Measurements from ENCODE around the gene ST8SIA6. TPM values are rescaled to one million over a fixed set of nuclear protein-coding genes. Genes with fewer than 3 reads are reported as not detected.

ST8SIA6 gene
- total RNA-seq, 1 experiment from 2014 or later = 1.3 TPM

DNA sequence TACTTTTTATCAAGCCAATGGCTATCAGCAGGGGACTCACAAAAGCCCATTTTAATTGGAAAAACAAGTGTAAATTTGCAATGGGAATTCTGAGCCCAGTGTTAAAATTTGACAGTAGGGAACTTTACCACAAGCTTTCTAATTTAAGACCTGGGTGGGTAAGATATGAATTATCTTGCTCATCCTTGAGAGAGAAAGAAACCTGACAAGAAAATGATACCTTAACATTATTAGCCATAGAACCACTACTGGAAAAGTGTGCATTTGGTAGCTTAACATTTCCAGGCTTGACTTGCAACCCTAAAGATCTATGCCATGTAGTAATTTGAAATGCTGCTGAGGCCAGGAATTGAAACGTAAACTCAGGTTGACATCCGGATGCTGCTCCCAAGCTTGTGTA lies 2.7 kb upstream of the ST8SIA6 start:
- POLR2A ChIA-PET = no interaction called here
- no TSS peak for BruUV-seq (replicated peaks)
- intact Hi-C loops (cut with micrococcal nuclease) = no loop called here

More for the DNA sequence above, 2.7 kb upstream of the ST8SIA6 start:
- no peak for DNase-seq (ENCODE audit: low read depth, low spot score)
- Histone ChIP-seq H3K9ac (ENCODE audit: low read length) (no peak overlapping the region), H3K4me3 (replicated peaks in 1 of 2; ENCODE audit: low read depth in 1 of 2, low read length in 2 of 2) (no peak overlapping the region), H2AFZ (ENCODE audit: low read depth, low read length, poor library complexity, severe bottlenecking) (no peak overlapping the region), H3K9me3 (ENCODE audit: control insufficient read depth in 1 of 2, insufficient read depth in 1 of 2, low read depth in 1 of 2, low read length in 2 of 2) (no peaks in the 10 kb centered on the region), H4K20me1 (ENCODE audit: insufficient read depth) (no peaks in the 10 kb centered on the region), H3K36me3 (ENCODE audit: control insufficient read depth in 1 of 2, insufficient read depth in 2 of 2, low read length in 2 of 2) (no peaks in the 10 kb centered on the region), H3K27ac (ENCODE audit: low read depth, low read length) (no peak overlapping the region), H3K4me1 (ENCODE audit: control insufficient read depth in 1 of 2, insufficient read depth in 2 of 2, low read length in 2 of 2) (peaks cover 12 to 26% of the 10 kb centered on the region in 2 experiments; a peak in 3 of 4 replicates), H3K27me3 (ENCODE audit: insufficient read depth, low read length) (no peaks in the 10 kb centered on the region), H3K9me2 (ENCODE audit: insufficient read depth) (no peaks in the 10 kb centered on the region), H3K4me2 (ENCODE audit: low read length) (no peak overlapping the region), H3K79me2 (ENCODE audit: insufficient read depth, low read length) (no peaks in the 10 kb centered on the region)
- TF ChIP-seq ZFX (IDR thresholded peaks at IDR 0.05) (no peak), CBX3 (IDR thresholded peaks at IDR 0.05; ENCODE audit: low read depth) (no peak), YY1 (IDR thresholded peaks at IDR 0.05; ENCODE audit: extremely low read depth, insufficient replicate concordance, low read depth, low read length) (no peak), SRF (IDR thresholded peaks at IDR 0.05; ENCODE audit: low read depth) (no peak), EGR1 (IDR thresholded peaks at IDR 0.05; ENCODE audit: low read depth) (no peak), CTCF (IDR thresholded peaks at IDR 0.05 in 2 of 3, conservative IDR thresholded peaks at IDR 0.05 in 1 of 3; ENCODE audit: borderline replicate concordance in 1 of 3, insufficient read depth in 1 of 3, low read depth in 2 of 3, low read length in 2 of 3) (no peak), POLR2AphosphoS5 (IDR thresholded peaks at IDR 0.05; ENCODE audit: low read depth, low read length) (no peak), JUND (IDR thresholded peaks at IDR 0.05) (no peak), ELF1 (IDR thresholded peaks at IDR 0.05; ENCODE audit: borderline replicate concordance, low read depth) (no peak), SIN3A (IDR thresholded peaks at IDR 0.05; ENCODE audit: low read depth) (no peak), POLR2A (IDR thresholded peaks at IDR 0.05; ENCODE audit: borderline replicate concordance, extremely low read depth, insufficient read depth, insufficient read length) (no peak), ZNF274 (IDR thresholded peaks at IDR 0.05; ENCODE audit: low read depth, low read length) (no peak), REST (IDR thresholded peaks at IDR 0.05; ENCODE audit: low read depth) (no peak), RAD21 (IDR thresholded peaks at IDR 0.05; ENCODE audit: low read depth) (no peak)
- TF ChIP-seq, protein P1, sequence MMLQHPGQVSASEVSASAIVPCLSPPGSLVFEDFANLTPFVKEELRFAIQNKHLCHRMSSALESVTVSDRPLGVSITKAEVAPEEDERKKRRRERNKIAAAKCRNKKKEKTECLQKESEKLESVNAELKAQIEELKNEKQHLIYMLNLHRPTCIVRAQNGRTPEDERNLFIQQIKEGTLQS (IDR thresholded peaks at IDR 0.05) = no peak
- TF ChIP-seq, protein P2, sequence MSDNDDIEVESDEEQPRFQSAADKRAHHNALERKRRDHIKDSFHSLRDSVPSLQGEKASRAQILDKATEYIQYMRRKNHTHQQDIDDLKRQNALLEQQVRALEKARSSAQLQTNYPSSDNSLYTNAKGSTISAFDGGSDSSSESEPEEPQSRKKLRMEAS (IDR thresholded peaks at IDR 0.05) = no peak
- TF ChIP-seq, protein P3, sequence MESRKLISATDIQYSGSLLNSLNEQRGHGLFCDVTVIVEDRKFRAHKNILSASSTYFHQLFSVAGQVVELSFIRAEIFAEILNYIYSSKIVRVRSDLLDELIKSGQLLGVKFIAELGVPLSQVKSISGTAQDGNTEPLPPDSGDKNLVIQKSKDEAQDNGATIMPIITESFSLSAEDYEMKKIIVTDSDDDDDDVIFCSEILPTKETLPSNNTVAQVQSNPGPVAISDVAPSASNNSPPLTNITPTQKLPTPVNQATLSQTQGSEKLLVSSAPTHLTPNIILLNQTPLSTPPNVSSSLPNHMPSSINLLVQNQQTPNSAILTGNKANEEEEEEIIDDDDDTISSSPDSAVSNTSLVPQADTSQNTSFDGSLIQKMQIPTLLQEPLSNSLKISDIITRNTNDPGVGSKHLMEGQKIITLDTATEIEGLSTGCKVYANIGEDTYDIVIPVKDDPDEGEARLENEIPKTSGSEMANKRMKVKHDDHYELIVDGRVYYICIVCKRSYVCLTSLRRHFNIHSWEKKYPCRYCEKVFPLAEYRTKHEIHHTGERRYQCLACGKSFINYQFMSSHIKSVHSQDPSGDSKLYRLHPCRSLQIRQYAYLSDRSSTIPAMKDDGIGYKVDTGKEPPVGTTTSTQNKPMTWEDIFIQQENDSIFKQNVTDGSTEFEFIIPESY (IDR thresholded peaks at IDR 0.05; ENCODE audit: extremely low read depth, insufficient replicate concordance, low read length) = no peak
- ATAC-seq = no peak
- RAD21 ChIA-PET (ENCODE audit: low non-redundant PET in 1 of 2, low total read pairs in 2 of 2, uncharacterized antibody in 2 of 2, unreplicated experiment in 2 of 2) = no interaction called here
- CTCF ChIA-PET = no interaction called here

Data from HCT116 (cell line).